Bone marrow (tissue), 2 donors: ENCODE results near the gene HIVEP3.

ENCODE experiments used
- DNase-seq, 2 donors: peaks; one replicate each; lab custom pipeline; 2025; lab: John Stamatoyannopoulos, UW

Gene HIVEP3

GRCh38 chr1:41762251-41762650 is 156.5 kb downstream of the HIVEP3 start:
- no peak for DNase-seq

- DNase-seq: no peak
Observed at GRCh38 chr1:41758904-41759548, 159.7 kb downstream of the HIVEP3 start.

- DNase-seq: no peak
Observed at GRCh38 chr1:41758500-41758899, 160.2 kb downstream of the HIVEP3 start.

- no peak for DNase-seq
Observed at GRCh38 chr1:41754540-41754939, 164.2 kb downstream of the HIVEP3 start.

- no peak for DNase-seq
Observed at GRCh38 chr1:41752514-41753170, 166.1 kb downstream of the HIVEP3 start.

- DNase-seq: peak in 1 of 2 donors; percentile 45
Observed at GRCh38 chr1:41751804-41752513, 166.8 kb downstream of the HIVEP3 start.

- DNase-seq: no peak
Observed at GRCh38 chr1:41749991-41750745, 168.6 kb downstream of the HIVEP3 start.

- no peak for DNase-seq
Observed at GRCh38 chr1:41745022-41745421, 173.7 kb downstream of the HIVEP3 start.

- DNase-seq: no peak
Observed at GRCh38 chr1:41743366-41743765, 175.4 kb downstream of the HIVEP3 start.

- DNase-seq: no peak
Observed at GRCh38 chr1:41742219-41742618, 176.5 kb downstream of the HIVEP3 start.

GRCh38 chr1:41741244-41741643 is 177.5 kb downstream of the HIVEP3 start:
- DNase-seq: peak in 1 of 2 donors; percentile 34

- DNase-seq: peak in 1 of 2 donors; percentile 76
Observed at GRCh38 chr1:41740630-41741239, 178.0 kb downstream of the HIVEP3 start.

GRCh38 chr1:41740058-41740457 is 178.7 kb downstream of the HIVEP3 start:
- no peak for DNase-seq

GRCh38 chr1:41739061-41739955 is 179.4 kb downstream of the HIVEP3 start:
- DNase-seq: peak; percentile 79 to 97

GRCh38 chr1:41738475-41738874 is 180.2 kb downstream of the HIVEP3 start:
- DNase-seq: no peak

- no peak for DNase-seq
Observed at GRCh38 chr1:41738006-41738405, 180.7 kb downstream of the HIVEP3 start.

- DNase-seq: no peak
Observed at GRCh38 chr1:41735631-41736260, 183.0 kb downstream of the HIVEP3 start.

- no peak for DNase-seq
Observed at GRCh38 chr1:41735139-41735538, 183.6 kb downstream of the HIVEP3 start.

GRCh38 chr1:41734201-41734970 is 184.3 kb downstream of the HIVEP3 start:
- no peak for DNase-seq

GRCh38 chr1:41733725-41734124 is 185.0 kb downstream of the HIVEP3 start:
- no peak for DNase-seq
